ENCODE measurements around the gene AP3S2. TPM values are rescaled to one million over a fixed set of nuclear protein-coding genes. Genes with fewer than 3 reads are reported as not detected.

AP3S2 gene
- total RNA-seq, 1 experiment from 2014 or later, result 23.3 TPM

DNA sequence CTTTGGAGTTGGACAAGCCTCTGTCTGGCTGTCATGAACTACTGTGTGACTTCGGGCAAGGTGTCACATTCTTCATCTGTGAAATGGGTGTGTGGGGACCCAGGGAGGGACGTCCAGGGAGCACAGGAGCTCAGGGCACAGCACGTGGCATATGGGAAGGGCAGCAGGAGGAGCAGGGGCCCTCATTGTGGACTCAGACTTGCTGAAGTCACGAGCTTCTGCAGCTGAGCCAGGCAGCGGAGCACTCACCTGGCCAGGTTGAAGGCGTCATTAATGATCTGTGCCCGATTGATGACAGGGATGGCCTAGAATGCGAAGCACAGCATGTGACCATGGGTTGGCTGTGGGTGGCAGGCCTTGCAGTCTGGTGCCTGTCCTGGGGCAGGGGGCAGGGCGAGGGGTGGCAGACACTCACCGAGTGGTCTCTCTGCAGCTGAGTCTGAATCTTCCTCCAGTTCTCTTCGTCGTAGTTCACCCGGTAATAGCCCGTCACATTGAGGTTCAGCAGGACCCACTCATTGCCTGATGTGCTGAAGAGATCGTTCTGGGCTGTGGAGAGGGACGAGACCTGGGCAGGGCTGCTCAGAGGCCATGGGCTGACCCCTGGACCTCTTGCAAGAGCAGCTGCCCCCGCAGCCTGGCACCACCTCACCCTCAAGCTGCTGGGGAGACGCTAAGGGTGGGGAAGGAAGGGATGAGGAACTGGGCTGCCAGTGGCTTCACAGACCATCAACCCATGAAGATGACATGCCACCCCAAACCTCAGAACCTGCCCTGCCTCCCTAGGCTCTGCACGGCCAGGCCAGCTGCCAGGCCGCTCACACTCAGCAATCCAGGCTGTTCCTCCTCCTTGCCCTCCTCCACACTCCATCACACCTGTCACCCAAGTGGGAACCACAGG, 94.5 kb downstream of the AP3S2 start (continued):
- TF ChIP-seq YY1 (IDR thresholded peaks at IDR 0.05; ENCODE audit: extremely low read depth, insufficient replicate concordance, low read depth, low read length) (no peak), JUND (IDR thresholded peaks at IDR 0.05) (no peak), ZNF274 (IDR thresholded peaks at IDR 0.05; ENCODE audit: low read depth, low read length) (no peak), EZH2phosphoT487 (IDR thresholded peaks at IDR 0.05; ENCODE audit: borderline replicate concordance) (no peak), SRF (IDR thresholded peaks at IDR 0.05; ENCODE audit: low read depth) (no peak), SIN3A (IDR thresholded peaks at IDR 0.05; ENCODE audit: low read depth) (no peak), CEBPB (IDR thresholded peaks at IDR 0.05; ENCODE audit: low read depth) (no peak), ELF1 (IDR thresholded peaks at IDR 0.05; ENCODE audit: borderline replicate concordance, low read depth) (no peak), FOSL1 (IDR thresholded peaks at IDR 0.05; ENCODE audit: low read depth) (no peak), SP1 (IDR thresholded peaks at IDR 0.05; ENCODE audit: low read depth) (no peak)
- TF ChIP-seq, protein P1, sequence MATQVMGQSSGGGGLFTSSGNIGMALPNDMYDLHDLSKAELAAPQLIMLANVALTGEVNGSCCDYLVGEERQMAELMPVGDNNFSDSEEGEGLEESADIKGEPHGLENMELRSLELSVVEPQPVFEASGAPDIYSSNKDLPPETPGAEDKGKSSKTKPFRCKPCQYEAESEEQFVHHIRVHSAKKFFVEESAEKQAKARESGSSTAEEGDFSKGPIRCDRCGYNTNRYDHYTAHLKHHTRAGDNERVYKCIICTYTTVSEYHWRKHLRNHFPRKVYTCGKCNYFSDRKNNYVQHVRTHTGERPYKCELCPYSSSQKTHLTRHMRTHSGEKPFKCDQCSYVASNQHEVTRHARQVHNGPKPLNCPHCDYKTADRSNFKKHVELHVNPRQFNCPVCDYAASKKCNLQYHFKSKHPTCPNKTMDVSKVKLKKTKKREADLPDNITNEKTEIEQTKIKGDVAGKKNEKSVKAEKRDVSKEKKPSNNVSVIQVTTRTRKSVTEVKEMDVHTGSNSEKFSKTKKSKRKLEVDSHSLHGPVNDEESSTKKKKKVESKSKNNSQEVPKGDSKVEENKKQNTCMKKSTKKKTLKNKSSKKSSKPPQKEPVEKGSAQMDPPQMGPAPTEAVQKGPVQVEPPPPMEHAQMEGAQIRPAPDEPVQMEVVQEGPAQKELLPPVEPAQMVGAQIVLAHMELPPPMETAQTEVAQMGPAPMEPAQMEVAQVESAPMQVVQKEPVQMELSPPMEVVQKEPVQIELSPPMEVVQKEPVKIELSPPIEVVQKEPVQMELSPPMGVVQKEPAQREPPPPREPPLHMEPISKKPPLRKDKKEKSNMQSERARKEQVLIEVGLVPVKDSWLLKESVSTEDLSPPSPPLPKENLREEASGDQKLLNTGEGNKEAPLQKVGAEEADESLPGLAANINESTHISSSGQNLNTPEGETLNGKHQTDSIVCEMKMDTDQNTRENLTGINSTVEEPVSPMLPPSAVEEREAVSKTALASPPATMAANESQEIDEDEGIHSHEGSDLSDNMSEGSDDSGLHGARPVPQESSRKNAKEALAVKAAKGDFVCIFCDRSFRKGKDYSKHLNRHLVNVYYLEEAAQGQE (IDR thresholded peaks at IDR 0.05; ENCODE audit: low read depth), result no peak

DNA sequence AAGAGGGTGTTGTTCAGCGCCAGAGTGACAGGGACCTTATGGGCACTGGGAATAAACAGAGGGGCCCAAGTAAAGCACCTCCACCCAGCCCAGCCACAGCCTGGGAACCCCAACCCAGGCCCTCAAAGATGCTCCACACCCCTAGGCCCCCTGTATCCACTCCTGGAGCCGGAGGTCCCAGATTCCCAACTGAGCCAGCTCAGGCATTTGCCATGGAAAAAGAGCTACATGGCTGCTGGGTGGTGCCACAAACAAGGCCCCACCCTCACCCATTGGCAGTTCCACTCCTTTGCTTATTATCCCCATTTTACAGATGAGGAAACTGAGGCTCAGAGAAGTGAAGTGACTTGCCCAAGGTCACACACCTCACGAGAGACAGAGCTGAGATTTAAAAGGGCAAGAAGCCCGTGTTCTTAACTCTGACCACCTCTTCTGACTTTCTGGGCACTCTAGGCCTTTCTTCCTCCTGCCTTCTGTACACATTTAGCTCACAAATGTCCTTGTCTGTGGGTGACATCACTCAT, 96.1 kb downstream of the AP3S2 start:
- H3K79me2 ChIP-seq (ENCODE audit: insufficient read depth, low read length), result no peaks in the 10 kb centered on the region
- CTCF ChIA-PET, result no interaction called here
- H3K27me3 ChIP-seq (ENCODE audit: insufficient read depth, low read length), result no peaks in the 10 kb centered on the region
- H3K9me2 ChIP-seq (ENCODE audit: insufficient read depth), result no peaks in the 10 kb centered on the region
- BruUV-seq (replicated peaks), result no TSS peak
- peaks cover 4% of the 10 kb centered on the region in 2 experiments; a peak in 1 of 4 replicates for H3K4me1 ChIP-seq (ENCODE audit: control insufficient read depth in 1 of 2, insufficient read depth in 2 of 2, low read length in 2 of 2)
- H3K4me2 ChIP-seq (ENCODE audit: low read length), result no peak overlapping the region
- RAD21 ChIA-PET (ENCODE audit: low non-redundant PET in 1 of 2, low total read pairs in 2 of 2, uncharacterized antibody in 2 of 2, unreplicated experiment in 2 of 2), result no interaction called here
- intact Hi-C loops (cut with micrococcal nuclease), result no loop called here
- H3K36me3 ChIP-seq (ENCODE audit: control insufficient read depth in 1 of 2, insufficient read depth in 2 of 2, low read length in 2 of 2), result no peaks in the 10 kb centered on the region
- DNase-seq (ENCODE audit: low read depth, low spot score) (no peak), ATAC-seq (no peak)
- POLR2A ChIA-PET, result no interaction called here
- no peaks in the 10 kb centered on the region for H4K20me1 ChIP-seq (ENCODE audit: insufficient read depth)
- no peaks in the 10 kb centered on the region for H3K9me3 ChIP-seq (ENCODE audit: control insufficient read depth in 1 of 2, insufficient read depth in 1 of 2, low read depth in 1 of 2, low read length in 2 of 2)
- H2AFZ ChIP-seq (ENCODE audit: low read depth, low read length, poor library complexity, severe bottlenecking), result no peak overlapping the region
- H3K4me3 ChIP-seq (replicated peaks in 1 of 2; ENCODE audit: low read depth in 1 of 2, low read length in 2 of 2), result no peak overlapping the region
- no peak overlapping the region for H3K27ac ChIP-seq (ENCODE audit: low read depth, low read length)
- H3K9ac ChIP-seq (ENCODE audit: low read length), result no peak overlapping the region
- no peak for TF ChIP-seq YY1 (IDR thresholded peaks at IDR 0.05; ENCODE audit: extremely low read depth, insufficient replicate concordance, low read depth, low read length)
- no peak for TF ChIP-seq RAD21 (IDR thresholded peaks at IDR 0.05; ENCODE audit: low read depth)
- no peak for TF ChIP-seq CBX3 (IDR thresholded peaks at IDR 0.05; ENCODE audit: low read depth)
- TF ChIP-seq, protein P2, sequence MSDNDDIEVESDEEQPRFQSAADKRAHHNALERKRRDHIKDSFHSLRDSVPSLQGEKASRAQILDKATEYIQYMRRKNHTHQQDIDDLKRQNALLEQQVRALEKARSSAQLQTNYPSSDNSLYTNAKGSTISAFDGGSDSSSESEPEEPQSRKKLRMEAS (IDR thresholded peaks at IDR 0.05), result no peak
- no peak for TF ChIP-seq POLR2AphosphoS5 (IDR thresholded peaks at IDR 0.05; ENCODE audit: low read depth, low read length)
- TF ChIP-seq ZBTB33 (IDR thresholded peaks at IDR 0.05; ENCODE audit: extremely low read depth, insufficient replicate concordance, low read length), result no peak
- no peak for TF ChIP-seq ELF1 (IDR thresholded peaks at IDR 0.05; ENCODE audit: borderline replicate concordance, low read depth)
- no peak for TF ChIP-seq CEBPB (IDR thresholded peaks at IDR 0.05; ENCODE audit: low read depth)
- TF ChIP-seq EGR1 (IDR thresholded peaks at IDR 0.05; ENCODE audit: low read depth), result no peak
- TF ChIP-seq TCF7L2 (IDR thresholded peaks at IDR 0.05; ENCODE audit: borderline replicate concordance, extremely low read depth, insufficient read depth, insufficient read length), result no peak
- no peak for TF ChIP-seq JUND (IDR thresholded peaks at IDR 0.05)
- no peak for TF ChIP-seq EZH2 (IDR thresholded peaks at IDR 0.05)
